Activated naive CD8-positive, alpha-beta T cell treated with anti-CD3 and anti-CD28 coated beads, Interleukin-2, amount 50 U/mL, for 16 hours (primary cell): ENCODE measurements around the gene TPM4.
"Not testable (repeated sequence)": the region's sequence is repeated elsewhere in the genome, so short reads cannot be mapped to it uniquely, and the experiment has no call there.

Experiments
- DNase-seq: peaks from one replicate; pipeline ENCODE4 v3.0.0-alpha.2; 2020; ENCODE audit warnings: low read depth, low spot score

Gene TPM4

DNA sequence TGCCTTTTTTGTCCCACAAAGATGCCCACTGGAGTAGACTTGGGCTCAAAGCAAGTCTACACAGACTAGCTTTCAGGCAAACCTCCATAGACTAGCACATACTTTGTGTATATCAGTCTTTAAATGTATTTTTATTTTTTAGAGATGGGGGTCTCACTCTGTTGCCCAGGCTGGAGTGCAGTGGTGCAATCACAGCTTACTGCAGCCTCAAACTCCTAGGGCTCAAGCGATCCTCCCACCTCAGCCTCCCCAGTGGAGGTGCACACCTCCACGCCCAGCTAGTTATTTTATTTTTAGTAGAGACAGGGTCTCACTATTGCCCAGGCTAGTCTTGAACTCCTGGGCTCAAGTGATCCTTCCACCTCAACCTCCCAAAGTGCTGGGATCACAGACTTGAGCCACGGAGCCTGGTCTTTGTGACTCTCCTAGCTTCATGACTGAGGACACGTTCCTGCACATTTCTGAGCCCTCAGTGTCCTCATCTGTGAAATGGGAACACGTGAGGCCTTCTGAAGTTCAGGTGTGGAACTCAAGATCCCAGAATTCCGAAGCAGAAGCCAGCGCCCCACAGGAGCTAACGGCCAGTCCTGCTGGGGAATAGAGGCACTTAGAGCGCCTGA is 5.1 kb upstream of the TPM4 start:
- no peak for DNase-seq

DNA sequence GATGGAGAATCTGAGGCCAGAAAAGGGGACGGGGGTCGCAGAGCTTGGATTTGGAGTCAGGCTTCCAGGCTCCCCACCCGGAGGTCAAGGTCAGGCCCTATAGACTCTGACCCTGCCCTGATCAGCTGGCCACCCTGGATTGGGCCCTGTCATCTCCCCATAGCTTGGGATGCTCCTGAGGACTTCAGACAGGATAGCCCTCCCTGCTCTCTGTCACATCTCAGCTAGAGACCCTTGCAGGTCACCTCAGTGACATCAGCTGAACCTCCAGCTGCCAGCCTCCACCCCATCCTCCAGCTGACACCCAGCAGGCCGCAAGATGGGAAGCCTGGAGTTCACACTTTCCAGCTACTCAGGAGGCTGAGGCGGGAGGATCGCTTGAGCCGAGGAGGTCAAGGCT is 2.8 kb upstream of the TPM4 start:
- no peak for DNase-seq

DNA sequence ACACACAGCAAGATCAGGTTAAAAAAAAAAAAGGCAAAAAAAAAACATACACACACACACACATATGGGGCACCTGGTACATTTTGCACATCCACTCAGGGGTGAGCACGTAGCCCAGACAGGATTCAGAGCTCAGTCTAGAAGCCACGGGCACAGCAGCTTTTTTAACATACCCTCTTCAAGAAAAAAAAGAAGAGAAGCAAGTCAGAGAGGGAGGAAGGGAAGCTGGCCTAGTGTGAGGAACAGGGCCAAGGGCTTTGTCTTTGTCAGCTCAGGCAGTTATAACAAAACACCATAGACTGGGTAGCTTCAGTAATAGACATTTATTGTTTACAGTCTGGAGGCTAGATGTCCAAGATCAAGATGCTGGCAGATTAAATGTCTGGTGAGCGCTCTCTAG is 2.3 kb upstream of the TPM4 start:
- no peak for DNase-seq

DNA sequence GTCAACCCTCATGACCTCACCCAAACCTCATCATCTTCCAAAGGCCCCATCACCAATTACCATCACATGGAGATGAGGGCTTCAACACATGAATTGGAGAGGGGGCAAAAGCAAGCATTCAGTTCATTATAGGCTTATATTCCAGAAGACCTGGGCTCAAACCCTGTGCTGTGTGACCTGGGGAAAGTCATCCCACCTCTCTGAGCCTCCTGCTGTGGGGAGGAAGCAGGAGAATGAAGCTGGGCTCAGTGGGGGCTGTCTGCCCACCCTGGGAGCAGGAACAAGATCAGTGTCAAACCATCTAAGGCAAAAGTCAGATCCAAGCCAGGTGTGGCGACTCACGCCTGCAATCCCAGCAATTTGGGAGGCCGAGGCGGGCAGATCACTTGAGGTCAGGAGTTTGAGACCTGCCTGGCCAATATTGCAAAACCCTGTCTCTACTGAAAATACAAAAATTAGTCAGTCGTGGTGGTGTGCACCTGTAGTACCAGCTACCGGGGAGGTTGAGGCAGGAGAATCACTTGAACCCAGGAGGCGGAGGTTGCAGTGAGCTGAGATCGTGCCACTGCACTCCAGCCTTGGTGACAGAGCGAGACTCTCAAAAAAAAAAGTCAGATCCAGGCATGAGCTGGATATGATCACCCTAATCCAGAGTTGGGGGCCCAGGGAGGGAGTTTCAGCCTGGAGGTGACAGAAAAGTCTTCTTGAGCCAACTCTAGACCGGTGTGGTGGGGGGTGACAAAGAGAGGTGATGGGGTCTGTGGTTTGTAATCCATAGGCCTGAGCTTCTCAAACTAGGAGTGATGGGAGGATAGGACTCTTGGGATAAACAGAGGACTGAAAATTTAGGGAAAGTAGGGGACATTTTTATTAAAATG is 1.6 kb upstream of the TPM4 start:
- DNase-seq: no peak

DNA sequence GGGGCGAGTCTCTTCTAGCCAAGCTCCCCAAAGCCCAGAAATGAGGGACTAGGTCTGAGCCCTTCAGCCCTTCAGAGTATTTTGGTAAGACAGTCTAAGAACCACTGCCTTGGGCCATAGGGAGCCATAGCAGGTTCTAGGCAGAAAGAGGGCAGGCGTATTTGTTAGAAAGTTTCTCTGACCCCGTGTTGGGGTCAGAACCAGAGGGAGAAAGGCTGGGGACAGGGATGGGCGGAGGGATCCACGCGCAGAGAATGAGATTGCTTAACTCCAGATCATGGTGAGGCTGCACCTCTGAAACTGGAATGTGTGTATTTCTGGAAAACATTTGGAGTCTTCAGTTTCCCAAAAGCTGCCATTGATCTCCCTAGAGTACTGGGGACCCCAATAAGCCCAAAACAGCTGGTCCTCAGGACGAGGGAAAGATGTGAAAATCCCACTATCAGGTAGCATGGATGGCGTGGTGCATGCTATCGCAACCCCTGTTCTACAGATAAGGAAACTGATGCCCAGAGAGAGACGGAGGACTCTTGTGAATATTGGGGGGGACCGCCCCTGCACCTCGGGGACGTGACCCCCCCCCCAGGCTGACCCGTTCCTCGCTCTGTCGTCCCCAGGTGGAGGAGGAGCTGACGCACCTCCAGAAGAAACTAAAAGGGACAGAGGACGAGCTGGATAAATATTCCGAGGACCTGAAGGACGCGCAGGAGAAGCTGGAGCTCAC is 703 bp upstream of the TPM4 start:
- no peak for DNase-seq

DNA sequence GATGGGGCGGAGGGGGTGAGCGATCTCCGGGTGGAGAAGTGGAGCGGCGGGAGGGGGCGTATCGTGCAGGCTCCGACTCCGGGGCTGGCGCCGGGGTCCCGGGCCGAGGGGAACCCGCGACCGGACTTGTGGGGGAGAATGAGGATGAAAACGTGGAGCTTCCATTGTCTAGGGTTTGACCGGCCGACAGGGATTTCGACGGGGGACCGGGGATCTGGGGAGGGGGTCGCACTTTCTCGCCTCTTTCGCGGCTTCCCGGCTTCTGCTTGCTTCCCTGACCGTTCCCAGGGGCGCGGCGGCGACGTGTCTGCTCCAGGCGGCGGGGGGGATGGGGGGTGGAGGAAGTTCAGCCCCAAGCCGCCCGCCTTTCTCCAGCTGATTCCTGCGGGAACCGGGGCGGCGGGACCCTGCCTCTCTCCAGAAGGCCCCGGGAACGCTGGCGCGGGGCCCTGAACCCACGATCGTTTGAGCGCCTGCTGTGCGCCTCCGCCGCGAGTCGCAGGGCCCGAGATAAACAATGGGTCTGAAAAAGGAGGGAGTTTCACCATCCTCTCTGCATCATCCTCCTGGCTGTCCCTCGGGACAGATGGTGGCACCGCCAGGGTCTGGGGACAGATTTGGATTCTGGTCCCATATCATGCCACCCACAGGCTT is 790 bp downstream of the TPM4 start:
- DNase-seq: no peak

DNA sequence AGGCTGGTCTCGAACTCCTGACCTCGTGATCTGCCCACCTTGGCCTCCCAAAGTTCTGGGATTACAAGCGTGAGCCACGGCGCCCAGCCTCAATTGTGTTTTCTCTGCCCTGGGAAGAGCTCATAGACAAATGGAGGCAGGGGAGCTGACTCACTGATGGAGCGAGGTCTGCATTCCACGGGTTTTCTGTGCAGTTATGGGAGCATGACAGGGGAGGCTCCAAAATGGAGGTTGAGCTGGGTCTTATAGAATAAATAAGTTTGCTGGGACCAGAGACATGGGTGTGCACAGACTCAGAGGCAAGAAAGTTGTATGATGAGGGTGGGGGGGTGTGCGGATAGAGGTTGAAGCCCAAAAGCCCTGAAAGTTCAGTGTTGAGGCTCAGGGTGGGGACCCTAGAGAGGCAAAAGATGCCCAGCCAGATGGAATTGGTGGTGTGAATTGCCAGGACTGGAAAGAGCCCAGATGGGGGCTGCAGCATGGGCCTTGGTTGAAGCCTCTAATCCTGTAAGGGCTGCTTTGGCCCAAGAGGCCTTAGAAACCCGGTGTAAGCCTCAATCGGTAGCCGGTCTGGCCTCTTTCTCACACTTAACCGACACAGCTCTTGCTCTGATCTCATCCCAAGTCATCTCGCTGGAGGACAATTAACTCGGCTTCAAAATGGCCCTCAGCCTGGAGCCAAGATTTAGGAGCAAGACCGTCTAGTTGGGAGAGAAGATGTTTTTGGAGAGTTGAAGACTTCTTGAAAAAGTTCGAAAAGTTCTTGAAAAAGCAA is 1.9 kb downstream of the TPM4 start:
- no peak for DNase-seq

DNA sequence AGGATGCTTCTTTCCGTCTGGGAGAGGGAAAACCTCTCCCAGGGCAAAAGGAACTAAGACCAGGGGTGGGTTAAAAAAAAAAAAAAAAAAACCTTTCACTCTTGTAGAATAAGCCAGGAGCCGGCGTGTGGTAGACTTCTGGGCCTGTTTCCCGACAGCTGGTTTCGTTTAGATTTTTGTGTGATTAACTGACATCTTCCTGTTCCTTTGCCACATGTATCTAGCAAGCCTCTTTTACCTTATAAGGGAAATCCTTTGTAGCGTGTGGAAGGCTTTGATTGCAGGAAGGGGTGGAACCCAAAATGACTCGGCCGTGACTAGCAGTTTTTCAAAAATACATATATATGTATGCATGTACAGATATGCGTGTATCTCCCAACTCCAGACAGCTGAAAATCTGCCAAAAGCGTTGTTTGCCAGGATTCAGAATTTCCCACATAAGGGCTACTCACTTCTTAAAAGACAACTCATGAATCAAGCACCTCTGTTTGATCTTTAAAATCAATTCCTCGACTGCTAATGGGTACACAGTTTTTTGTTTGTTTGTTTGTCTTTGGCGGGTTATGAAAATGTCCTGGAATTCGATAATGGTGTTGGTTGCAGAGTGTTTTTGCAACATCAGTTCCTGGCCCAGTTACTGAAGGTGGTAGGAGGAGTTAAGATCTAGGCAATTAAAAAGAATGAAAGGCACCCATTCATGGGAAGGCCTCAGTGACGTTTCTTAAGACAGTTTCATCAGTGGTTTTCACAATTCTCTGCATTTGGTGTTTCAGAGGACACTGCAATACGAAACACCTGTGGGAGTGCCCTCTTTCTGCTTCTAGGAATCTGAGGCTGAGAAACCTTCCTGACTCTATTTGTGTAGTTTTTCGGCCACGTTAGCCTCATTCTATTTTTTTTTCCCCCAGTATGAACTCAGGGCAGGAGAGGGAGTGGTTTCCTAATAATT is 2.7 kb downstream of the TPM4 start:
- DNase-seq: no peak

DNA sequence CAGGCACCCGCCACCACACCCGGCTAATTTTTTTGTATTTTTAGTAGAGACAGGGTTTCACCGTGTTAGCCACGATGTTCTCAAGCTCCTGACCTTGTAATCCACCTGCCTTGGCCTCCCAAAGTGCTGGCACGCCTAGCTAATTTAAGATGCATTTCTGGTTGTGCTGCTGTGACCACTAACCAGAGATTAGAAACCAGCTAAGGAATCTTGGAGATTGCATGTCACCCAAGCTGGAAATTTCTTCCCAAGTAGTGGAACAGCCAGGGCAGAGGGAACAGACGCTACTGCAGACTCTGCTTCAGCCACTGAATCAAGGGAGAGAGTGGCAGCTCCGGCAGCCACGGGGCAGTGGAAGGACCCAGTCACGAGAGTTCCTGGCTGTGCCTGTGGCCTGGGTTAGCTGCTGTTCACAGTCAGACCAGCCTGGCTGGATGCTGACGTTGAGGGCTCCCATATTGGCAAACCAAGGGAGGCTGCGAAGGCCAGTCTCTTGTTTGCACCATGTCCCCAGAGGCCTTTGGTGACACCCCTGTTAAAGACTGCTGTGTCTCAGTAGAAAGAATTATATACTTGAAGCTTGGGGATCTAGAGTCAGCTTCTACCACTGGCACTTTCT is 7.9 kb downstream of the TPM4 start:
- DNase-seq: no peak

DNA sequence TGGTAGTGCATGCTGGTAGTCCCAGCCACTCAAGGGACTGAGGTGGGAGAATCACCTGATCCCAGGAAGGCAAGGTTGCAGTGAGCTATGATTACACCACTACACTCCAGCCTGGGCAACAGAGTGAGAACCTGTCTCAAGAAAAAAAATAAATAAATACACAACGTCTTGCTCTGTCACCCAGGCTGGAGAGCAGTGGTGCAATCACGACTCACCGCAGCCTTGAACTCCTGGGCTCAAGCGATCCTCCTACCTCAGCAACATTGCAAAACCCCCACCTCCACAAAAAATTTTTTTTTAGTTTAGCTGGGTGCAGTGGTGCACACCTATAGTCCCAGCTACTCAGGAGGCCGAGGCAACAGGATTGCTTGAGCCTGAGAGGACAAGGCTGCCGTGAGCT is 8.8 kb downstream of the TPM4 start:
- no peak for DNase-seq

DNA sequence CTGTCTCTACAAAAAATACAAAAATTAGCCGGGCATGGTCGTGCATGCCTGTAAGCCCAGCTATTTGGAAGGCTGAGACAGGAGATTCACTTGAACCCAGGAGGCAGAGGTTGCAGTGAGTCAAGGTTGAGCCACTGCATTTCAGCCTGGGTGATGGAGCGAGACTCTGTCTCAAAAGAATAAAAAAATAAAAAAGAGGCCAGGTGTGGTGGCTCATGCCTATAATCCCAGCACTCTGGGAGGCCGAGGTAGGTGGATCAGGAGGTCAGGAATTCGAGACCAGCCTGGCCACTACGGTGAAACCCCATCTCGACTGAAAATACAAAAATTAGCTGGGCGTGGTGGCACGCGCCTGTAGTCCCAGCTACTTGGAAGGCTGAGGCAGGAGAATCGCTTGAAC is 11.1 kb downstream of the TPM4 start:
- DNase-seq: not testable (repeated sequence)

DNA sequence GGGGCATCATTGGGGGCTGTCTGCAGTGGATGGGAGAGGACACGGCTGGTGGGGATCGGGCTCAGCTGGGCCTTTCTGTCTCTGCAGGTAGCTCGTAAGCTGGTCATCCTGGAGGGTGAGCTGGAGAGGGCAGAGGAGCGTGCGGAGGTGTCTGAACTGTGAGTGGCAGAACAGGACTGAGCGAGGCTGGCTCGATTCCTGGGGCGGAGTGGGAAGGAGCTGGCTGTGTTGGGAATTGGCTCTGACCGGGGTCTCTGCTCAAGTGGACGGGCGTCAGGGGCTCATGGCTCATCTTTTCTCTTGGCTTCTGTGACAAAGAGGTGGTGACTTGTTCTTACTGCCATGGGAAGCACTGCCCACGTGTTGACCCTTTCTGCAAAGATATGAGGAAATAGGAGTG is 11.6 kb downstream of the TPM4 start:
- DNase-seq: no peak

DNA sequence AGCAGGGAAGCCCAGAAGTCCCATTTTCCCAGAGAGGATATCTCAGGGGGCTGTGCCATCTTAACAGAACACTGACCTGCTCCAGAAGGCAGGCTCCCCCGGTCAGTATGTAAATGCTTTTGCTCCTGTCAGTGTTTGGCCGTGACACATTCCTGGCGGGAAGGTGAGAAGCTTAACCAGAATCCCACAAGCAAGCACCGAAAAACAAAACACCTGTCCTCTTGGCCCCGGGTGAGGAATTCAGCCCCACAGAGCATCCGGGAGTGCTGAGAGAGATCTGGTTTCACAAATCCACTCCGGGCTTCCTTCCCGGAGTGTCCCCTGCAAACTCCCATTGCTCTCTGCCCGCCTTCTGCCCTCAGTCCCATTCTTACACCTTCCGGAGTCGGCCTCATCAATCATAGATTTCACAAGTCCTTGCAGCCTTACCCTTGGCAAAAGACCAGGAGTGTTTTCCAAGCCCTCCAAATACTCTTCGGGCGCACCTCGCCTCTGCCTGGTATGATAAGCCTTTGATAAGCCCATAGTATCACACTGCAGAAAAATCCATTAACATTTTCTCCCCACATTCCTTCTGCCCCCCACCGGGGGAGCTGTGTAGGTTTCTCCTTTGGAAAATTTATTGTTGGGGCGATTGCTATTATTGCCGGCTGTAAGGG is 12.2 kb downstream of the TPM4 start:
- no peak for DNase-seq

DNA sequence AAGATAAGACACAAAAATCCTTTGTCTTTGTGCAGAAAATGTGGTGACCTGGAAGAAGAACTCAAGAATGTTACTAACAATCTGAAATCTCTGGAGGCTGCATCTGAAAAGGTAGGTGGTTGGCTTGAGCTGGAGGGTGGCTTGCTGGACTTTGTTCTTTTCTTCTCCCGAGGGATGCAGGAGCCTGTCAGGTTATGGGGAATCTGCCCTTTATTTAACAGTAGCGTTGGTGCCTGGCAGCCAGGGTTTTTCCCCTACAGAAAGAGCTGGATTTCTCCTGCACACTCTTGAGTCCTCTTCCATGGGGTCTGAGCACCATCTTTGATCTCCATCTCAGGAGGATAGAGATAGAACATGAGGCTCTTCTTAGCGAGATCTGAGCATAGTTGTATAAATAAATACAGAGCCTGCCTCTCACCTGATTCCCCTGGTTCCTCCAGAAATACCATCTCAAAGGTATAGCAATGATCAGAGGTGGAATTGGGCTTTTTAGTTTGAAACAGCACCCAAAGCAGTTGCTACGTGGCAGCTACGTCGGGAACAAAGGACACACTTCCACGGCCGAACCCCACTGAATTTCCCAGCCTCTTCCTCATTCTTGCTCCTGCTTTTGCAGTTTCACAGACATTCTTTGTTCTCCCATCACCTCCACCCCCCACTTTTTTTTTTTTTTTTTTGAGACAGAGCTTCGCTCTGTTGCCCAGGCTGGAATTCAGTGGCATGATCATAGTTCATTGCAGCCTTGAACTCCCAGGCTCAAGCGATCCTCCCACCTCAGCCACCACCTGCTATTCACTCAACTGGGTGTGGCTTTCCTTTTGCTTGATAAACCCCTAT is 12.9 kb downstream of the TPM4 start:
- DNase-seq: no peak

DNA sequence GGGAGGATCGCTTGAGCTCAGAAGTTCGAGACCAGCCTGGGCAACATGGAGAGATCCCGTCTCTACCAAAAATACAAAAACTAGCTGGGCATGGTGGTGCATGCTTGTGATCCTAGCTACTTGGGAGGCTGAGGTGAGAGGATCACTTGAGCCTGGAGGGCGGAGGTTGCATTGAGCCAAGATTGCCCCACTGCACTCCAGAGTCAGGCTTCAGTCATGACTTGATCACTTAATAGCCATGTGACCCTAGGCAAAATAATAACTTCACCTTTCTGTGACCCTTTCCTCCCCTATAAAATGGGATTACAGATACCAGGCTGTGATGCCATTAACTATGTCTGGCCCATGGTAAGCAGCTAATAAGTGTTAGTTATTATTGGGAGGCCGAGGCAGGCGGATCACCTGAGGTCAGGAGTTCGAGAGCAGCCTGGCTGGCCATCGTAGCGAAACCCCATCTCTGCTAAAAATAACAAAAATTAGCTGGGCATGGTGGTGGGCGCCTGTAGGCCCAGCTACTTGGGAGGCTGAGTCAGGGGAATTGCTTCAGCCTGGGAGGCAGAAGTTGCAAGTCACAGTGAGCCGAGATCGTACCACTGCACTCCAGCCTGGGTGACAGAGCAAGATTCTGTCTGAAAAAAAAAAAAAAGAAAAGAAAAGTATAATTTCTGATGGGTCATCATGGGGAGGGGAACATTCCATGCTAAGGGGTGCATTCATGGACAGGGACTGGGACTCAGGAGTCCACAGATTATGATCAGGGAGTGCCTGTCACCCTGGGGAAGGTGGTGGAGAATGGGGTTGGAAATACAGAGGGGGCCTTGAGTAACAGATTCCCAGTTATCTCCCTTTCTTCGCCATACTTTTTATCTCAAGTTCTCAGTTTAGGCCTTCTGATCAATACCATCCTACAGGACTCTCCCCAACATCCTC is 15.5 kb downstream of the TPM4 start:
- DNase-seq: no peak

DNA sequence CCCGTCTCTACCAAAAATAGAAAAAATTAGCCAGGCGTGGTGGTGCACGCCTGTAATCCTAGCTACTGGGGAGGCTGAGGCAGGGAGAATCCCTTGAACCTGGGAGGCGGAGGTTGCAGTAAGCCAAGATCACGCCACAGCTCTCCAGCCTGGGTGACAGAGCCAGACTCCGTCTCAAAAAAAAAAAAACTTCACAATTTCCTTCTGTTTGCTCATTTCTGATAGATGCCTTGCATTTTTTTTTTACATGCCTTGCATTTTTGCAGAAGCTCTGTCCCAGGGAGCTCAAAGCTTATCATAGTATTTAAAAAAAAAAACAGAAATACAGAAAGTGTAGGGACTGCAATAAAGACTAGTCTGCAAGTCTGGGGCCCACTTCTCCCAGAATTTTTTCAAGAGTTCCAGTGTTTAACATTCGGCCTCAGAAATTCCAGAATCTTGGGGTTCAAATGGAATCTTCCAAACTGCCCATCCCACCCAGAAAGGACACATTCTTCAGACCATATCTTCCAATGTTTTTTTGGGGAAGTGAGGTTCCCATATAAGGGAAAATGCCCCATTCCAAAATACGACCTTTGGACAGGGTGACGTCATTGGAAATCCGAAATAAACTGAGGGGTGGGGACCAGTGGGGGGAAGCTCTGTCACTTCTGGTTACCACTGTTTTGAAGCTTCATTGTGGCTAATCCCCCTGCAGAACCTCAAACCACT is 18.2 kb downstream of the TPM4 start:
- DNase-seq: no peak
